ENCODE data around the gene SLC12A2.

The SLC12A2 gene

DNA sequence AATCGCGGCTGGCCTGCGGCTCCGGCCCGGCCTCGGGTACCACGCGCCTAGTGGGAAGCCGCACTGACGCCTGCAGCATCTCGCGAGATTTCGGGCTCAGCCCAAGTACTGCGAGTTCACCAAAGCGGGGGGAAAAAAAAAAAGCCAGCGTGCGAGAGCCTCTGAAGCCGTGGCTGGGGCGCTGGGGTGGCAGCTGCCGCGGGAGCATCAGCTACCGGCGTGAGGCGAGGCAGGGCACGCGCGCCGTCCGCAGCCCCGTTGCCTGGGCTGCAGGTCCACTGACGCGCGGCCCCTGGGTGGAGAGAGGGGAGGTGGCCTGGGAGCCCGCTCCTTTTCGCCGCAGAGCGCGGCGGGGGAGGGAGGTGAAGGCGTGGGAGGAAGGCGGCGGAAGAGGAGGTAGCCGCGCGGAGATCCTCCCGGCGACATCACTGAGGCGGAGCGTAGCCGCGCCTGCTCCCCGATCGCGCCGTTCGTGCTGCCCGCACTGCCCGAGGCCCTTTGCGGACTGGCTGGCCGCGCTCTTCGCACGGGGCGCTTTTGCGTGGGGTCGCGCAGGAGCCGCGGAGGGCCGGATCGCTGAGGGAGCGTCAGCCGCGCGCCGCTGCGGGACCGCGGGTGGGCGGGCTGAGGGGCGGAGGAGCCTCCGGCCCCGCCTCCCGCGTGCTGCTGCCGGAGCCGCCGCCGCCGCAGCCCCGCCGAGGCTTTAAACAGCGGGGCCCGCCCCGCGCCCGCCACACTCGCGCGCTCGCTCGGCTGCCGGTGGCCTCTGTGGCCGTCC is at the start of gene SLC12A2:
Gene SLC12A2, plus strand, starts transcription at position 734 of the 778 bp plus-strand sequence. CDS start 189 bp downstream, outside the sequence.
- TF ChIP-seq, protein P1, sequence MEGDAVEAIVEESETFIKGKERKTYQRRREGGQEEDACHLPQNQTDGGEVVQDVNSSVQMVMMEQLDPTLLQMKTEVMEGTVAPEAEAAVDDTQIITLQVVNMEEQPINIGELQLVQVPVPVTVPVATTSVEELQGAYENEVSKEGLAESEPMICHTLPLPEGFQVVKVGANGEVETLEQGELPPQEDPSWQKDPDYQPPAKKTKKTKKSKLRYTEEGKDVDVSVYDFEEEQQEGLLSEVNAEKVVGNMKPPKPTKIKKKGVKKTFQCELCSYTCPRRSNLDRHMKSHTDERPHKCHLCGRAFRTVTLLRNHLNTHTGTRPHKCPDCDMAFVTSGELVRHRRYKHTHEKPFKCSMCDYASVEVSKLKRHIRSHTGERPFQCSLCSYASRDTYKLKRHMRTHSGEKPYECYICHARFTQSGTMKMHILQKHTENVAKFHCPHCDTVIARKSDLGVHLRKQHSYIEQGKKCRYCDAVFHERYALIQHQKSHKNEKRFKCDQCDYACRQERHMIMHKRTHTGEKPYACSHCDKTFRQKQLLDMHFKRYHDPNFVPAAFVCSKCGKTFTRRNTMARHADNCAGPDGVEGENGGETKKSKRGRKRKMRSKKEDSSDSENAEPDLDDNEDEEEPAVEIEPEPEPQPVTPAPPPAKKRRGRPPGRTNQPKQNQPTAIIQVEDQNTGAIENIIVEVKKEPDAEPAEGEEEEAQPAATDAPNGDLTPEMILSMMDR (IDR thresholded peaks at IDR 0.05; ENCODE audit: insufficient read depth, low read depth, low read length, missing control alignments), result no peak

DNA sequence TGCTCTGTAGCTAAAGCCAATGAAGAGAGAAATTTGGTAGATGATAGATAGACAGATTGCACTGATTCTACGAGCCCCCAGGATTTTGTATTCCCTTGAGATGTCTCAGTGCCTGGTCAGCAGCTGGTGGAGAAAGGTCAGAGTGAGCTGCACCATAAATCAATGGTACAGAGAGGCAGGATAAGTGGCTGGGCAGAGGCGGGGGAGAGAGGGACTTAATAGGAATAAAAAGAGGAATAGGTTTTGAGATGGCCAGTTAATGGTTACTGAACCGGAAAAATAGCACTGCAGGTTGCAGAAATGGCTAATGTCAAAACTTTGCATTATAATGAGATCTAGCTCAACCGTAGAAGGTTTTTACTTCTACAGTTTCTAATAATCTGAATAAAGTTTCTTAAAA is 47.9 kb upstream of the SLC12A2 start:
- no peak for DNase-seq (ENCODE audit: low read depth)
- H3K4me3 ChIP-seq (ENCODE audit: low read depth, low read length), result no peak overlapping the region
- TF ChIP-seq, protein P1 (IDR thresholded peaks at IDR 0.05; ENCODE audit: insufficient read depth, low read depth, low read length, missing control alignments), result no peak

More for the DNA sequence above, at the start of gene SLC12A2:
- peak within 1 kb of the TSS; percentile 70 for H3K4me3 ChIP-seq (ENCODE audit: low read depth, low read length)
- peak; percentile 98 for DNase-seq (ENCODE audit: low read depth)

DNA sequence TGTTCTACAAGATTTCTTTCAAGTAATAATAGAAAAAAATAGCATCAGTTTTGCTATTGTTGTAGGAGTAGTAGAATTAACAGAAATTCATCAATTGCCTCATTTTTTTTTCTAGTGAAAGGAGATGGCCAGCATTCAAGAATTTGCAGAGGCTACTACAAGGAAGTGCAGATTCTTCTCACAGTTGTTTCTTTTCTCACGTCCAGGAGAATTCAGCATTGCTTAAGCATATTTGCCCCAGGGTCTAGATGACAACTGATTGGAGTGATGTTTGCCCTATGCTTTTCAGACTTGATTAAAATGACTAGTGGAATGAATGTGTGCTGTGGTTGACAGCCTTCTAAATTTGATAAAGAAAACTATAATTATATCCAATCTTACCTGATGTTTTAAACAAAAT is 46.6 kb upstream of the SLC12A2 start:
- DNase-seq (ENCODE audit: low read depth), result no peak
- TF ChIP-seq, protein P1 (IDR thresholded peaks at IDR 0.05; ENCODE audit: insufficient read depth, low read depth, low read length, missing control alignments), result no peak
- no peak overlapping the region for H3K4me3 ChIP-seq (ENCODE audit: low read depth, low read length)

DNA sequence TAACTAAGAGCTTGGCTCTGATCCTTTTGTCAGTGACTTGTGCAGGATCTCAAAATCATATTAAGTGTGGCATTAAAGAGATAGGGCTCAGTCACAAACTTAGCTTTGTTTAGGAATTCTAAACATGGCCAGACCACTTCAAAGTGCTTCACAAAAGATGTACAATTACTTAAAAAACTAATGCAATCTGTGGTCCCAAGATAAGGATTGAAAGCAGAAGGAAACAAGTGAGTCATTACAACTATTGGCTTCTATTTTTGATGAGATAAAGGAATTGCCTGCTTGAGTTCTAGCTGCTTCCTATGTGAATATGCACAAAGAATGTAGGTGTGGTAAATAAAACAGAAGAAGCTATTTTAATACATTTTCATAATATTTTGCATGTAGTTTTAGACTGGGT is 44.9 kb upstream of the SLC12A2 start:
- H3K4me3 ChIP-seq (ENCODE audit: low read depth, low read length), result no peak overlapping the region
- TF ChIP-seq, protein P1 (IDR thresholded peaks at IDR 0.05; ENCODE audit: insufficient read depth, low read depth, low read length, missing control alignments), result no peak
- DNase-seq (ENCODE audit: low read depth), result no peak

DNA sequence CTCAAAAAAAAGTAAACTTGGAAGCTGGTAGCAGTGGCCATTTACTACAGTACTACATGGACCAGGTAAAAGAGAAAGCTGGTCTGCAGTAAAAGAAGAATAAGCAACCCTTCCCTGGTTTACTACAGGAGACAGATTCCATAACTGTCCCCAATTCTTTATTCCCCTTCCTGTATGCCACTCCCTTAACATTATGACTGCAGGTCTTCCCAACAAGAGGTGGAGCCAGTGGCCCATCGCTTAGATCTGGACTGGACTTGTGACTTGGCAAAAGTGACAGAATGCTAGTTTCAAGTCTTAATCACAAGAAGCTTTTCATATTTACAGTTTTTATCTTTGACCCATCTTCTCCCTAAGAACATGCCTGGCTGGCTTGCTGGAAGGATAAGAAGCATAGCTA is 42.6 kb upstream of the SLC12A2 start:
- DNase-seq (ENCODE audit: low read depth), result no peak
- H3K4me3 ChIP-seq (ENCODE audit: low read depth, low read length), result no peak overlapping the region
- TF ChIP-seq, protein P1 (IDR thresholded peaks at IDR 0.05; ENCODE audit: insufficient read depth, low read depth, low read length, missing control alignments), result no peak

DNA sequence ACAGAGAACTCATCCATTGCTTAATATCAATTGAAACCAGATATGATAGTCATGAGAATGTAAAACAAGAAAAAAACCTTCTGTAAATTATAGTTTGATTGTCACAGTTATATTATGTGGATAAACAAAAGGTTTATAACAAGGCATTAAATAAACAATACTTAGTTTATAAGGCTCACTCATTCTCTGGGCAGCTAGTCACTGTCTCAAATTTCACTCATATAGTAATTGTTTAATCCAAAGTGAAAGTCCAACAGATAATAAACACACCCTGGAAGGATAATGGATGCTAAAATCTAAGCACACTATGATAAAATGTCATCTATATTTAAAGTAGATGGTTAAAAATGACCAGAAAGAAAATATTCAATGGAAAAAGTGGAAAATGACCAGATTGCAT is 30.8 kb upstream of the SLC12A2 start:
- H3K4me3 ChIP-seq (ENCODE audit: low read depth, low read length), result no peak overlapping the region
- no peak for DNase-seq (ENCODE audit: low read depth)
- TF ChIP-seq, protein P1 (IDR thresholded peaks at IDR 0.05; ENCODE audit: insufficient read depth, low read depth, low read length, missing control alignments), result no peak
